GM12874 (cell line): ENCODE data around the gene FAM135A.

Experiments
- CTCF ChIP-seq: IDR thresholded peaks from 2 replicates; pipeline ENCODE4 v1.5.1; 2011; ENCODE audit warnings: low read depth, mild to moderate bottlenecking, control low read depth, low read length, moderate library complexity; ENCODE audit not compliant: insufficient read depth

The FAM135A gene

GRCh38 chr6:70510600-70510999 is 97.3 kb downstream of the FAM135A start:
- TF ChIP-seq CTCF, result no peak

GRCh38 chr6:70518723-70519122 is 105.4 kb downstream of the FAM135A start:
- TF ChIP-seq CTCF, result no peak

GRCh38 chr6:70520575-70520974 is 107.3 kb downstream of the FAM135A start:
- peak; percentile 16; the same call in 1 of the 2 replicates for TF ChIP-seq CTCF

GRCh38 chr6:70524721-70525286 is 111.5 kb downstream of the FAM135A start:
- TF ChIP-seq CTCF, result no peak

GRCh38 chr6:70527071-70527737 is 113.9 kb downstream of the FAM135A start:
- no peak for TF ChIP-seq CTCF

- no peak for TF ChIP-seq CTCF
These were observed 116.7 kb downstream of the FAM135A start for GRCh38 chr6:70530023-70530422.

GRCh38 chr6:70531133-70531532 is 117.8 kb downstream of the FAM135A start:
- no peak for TF ChIP-seq CTCF
